K562 (cell line): ENCODE data around the gene KLHL18. TPM values are rescaled to one million over a fixed set of nuclear protein-coding genes. Genes with fewer than 3 reads are reported as not detected.

Source experiments
- ARID4B ChIP-seq: sonication (generic); formaldehyde crosslinking; IDR thresholded peaks from 2 replicates; pipeline ENCODE4 v1.8.0; 2022; ENCODE audit warnings: mild to moderate bottlenecking, missing genetic modification reagents
- ASH1L ChIP-seq: fragments of 450-650 bp; IDR thresholded peaks from 2 replicates; pipeline ENCODE4 v1.6.1; 2018; ENCODE audit warnings: borderline replicate concordance, mild to moderate bottlenecking, low read depth; ENCODE audit not compliant: partially characterized antibody
- C11orf30 ChIP-seq: fragments of 450-650 bp; IDR thresholded peaks from 2 replicates; pipeline ENCODE4 v1.6.1; 2016; ENCODE audit warnings: low read depth, mild to moderate bottlenecking
- CBFA2T3 ChIP-seq: fragments of 450-650 bp; IDR thresholded peaks from 2 replicates; pipeline ENCODE4 v1.6.1; 2017
- CBX8 ChIP-seq: fragments of 200-600 bp; sonication (generic); IDR thresholded peaks from 2 replicates; pipeline ENCODE4 v1.6.1; 2012; ENCODE audit warnings: borderline replicate concordance, mixed run types, low read depth, mild to moderate bottlenecking, moderate library complexity, mixed read lengths, low read length, control low read depth, inconsistent platforms; ENCODE audit not compliant: poor library complexity, severe bottlenecking; ENCODE audit errors: extremely low read depth
- E2F5 ChIP-seq: sonication (generic); formaldehyde crosslinking; IDR thresholded peaks from 2 replicates; pipeline ENCODE4 v1.8.0; 2022; ENCODE audit warnings: mild to moderate bottlenecking, missing genetic modification reagents
- ETS1 ChIP-seq: conservative IDR thresholded peaks from 2 replicates; pipeline ENCODE4 v1.6.1; 2011; ENCODE audit warnings: low read depth, mild to moderate bottlenecking, low read length; ENCODE audit not compliant: control insufficient read depth
- HEY1 ChIP-seq: fragments of 250-450 bp; sonication (Bioruptor Pico); IDR thresholded peaks from 2 replicates; pipeline ENCODE4 v1.5.0; 2020; ENCODE audit warnings: mild to moderate bottlenecking, moderate library complexity, borderline replicate concordance
- HINFP ChIP-seq: fragments of 450-650 bp; conservative IDR thresholded peaks from 2 replicates; pipeline ENCODE4 v1.6.1; 2016; ENCODE audit warnings: missing genetic modification characterization, low read depth, mild to moderate bottlenecking, control low read depth, missing compliant biosample characterization
- HMG20B ChIP-seq: fragments of 250-450 bp; sonication (Bioruptor Pico); IDR thresholded peaks from 2 replicates; pipeline ENCODE4 v1.5.0; 2021; ENCODE audit warnings: mild to moderate bottlenecking
- HMGN3 ChIP-seq: IDR thresholded peaks from 2 replicates; pipeline ENCODE4 v1.6.1; 2011; ENCODE audit warnings: borderline replicate concordance, low read depth, mild to moderate bottlenecking, mixed read lengths, low read length; ENCODE audit not compliant: insufficient read length; ENCODE audit errors: extremely low read depth
- MAFG ChIP-seq: fragments of 450-650 bp; conservative IDR thresholded peaks from 2 replicates; pipeline ENCODE4 v1.6.1; 2016; ENCODE audit warnings: missing genetic modification characterization, missing compliant biosample characterization
- NFXL1 ChIP-seq: fragments of 450-650 bp; formaldehyde crosslinking; IDR thresholded peaks from 2 replicates; pipeline ENCODE4 v1.4.0; 2021; ENCODE audit warnings: mild to moderate bottlenecking
- OTX1 ChIP-seq: fragments of 450-650 bp; formaldehyde crosslinking; IDR thresholded peaks from 2 replicates; pipeline ENCODE4 v1.4.0; 2022; ENCODE audit warnings: mild to moderate bottlenecking
- RAD51 ChIP-seq: fragments of 450-650 bp; IDR thresholded peaks from 2 replicates; pipeline ENCODE4 v1.7.1; 2016; ENCODE audit warnings: low read depth, mild to moderate bottlenecking, borderline replicate concordance
- SMAD1 ChIP-seq: fragments of 150-350 bp; IDR thresholded peaks from 2 replicates; pipeline ENCODE4 v1.6.1; 2014; ENCODE audit warnings: low read length, low read depth; ENCODE audit not compliant: partially characterized antibody
- SMARCC2 ChIP-seq: fragments of 450-650 bp; IDR thresholded peaks from 2 replicates; pipeline ENCODE4 v1.6.1; 2017; ENCODE audit warnings: antibody characterized with exemption, moderate library complexity, mild to moderate bottlenecking, low read depth
- TEAD4 ChIP-seq, 2 experiments: sonication (generic) in 1 of 2; formaldehyde crosslinking in 1 of 2; IDR thresholded peaks; 2 replicates each; pipeline versions ENCODE4 v1.6.1 to v1.8.0; 2012 to 2022; ENCODE audit warnings: borderline replicate concordance in 1 of 2, inconsistent platforms in 1 of 2, low read length in 1 of 2, mild to moderate bottlenecking in 1 of 2, missing genetic modification reagents in 1 of 2
- TRIM24 ChIP-seq, 2 experiments: fragments of 450-650 bp; IDR thresholded peaks; 2 replicates each; pipeline ENCODE4 v1.6.1; 2016
- polyA plus RNA-seq, 8 experiments: library from polyadenylated mRNA; depleted of rRNA in 4 of 8; stranded (reverse) in 5 of 8; unstranded in 3 of 8; fragments of >200 nt; fragmentation: Nextera tagmentation in 2 of 8; fragmentation: Illumina TruSeq in 1 of 8; extraction: Ambion mirVana in 2 of 8; extraction: Trizol in 1 of 8; gene quantifications; 2 replicates each; pipeline versions ENCODE4 v1.2.1 to v1.2.3, GENCODE V29; 2011 to 2014; ENCODE audit warnings: inconsistent platforms in 1 of 8, missing spikeins in 1 of 8
- total RNA-seq, 7 experiments: library from RNA; depleted of rRNA in 6 of 7; stranded (reverse); fragments of >200 nt in 6 of 7; fragmentation: Illumina TruSeq in 2 of 7; extraction: Trizol in 2 of 7; gene quantifications; 2 replicates each; pipeline versions ENCODE4 v1.2.1 to v1.2.3, GENCODE V29; 2011 to 2021; ENCODE audit warnings: low replicate concordance in 1 of 7

Gene KLHL18
- total and polyA plus RNA-seq, 9 of the 15 experiments (the other 6 are each of a cell fraction or from before 2014, with no cell fraction given) = 26.7 to 97.5 (median 48.7) TPM

- TF ChIP-seq MAFG (tag) = no peak
- TF ChIP-seq ETS1 = no peak; the same call in 1 of the 2 replicates
- TF ChIP-seq HEY1 (CRISPR knock-in tag) = no peak
- TF ChIP-seq SMAD1 = no peak
- TF ChIP-seq TEAD4 (IDR thresholded peaks at IDR 0.05; ENCODE audit: low read length) = no peak
- no peak for TF ChIP-seq TEAD4 (CRISPR knock-in tag; IDR thresholded peaks at IDR 0.05; ENCODE audit: borderline replicate concordance)
- no peak; the same call in 1 of the 2 replicates for TF ChIP-seq C11orf30
- TF ChIP-seq ARID4B (CRISPR knock-in tag) = peak; percentile 4
- TF ChIP-seq NFXL1 (CRISPR knock-in tag) = no peak
- no peak for TF ChIP-seq E2F5 (CRISPR knock-in tag)
- no peak for TF ChIP-seq CBFA2T3
- no peak for TF ChIP-seq HMG20B
- TF ChIP-seq CBX8 = no peak
- TF ChIP-seq ASH1L = peak; percentile 60
- no peak for TF ChIP-seq SMARCC2
- TF ChIP-seq HINFP = no peak
- TF ChIP-seq TRIM24 (IDR thresholded peaks at IDR 0.05) = no peak
- TF ChIP-seq HMGN3 = no peak
- no peak for TF ChIP-seq RAD51
- no peak; the same call in 1 of the 2 replicates for TF ChIP-seq OTX1 (CRISPR knock-in tag)
These were observed 98.8 kb downstream of the KLHL18 start (continued) for GRCh38 chr3:47381317-47382157.
